HG03025 (cell line): ENCODE measurements around the gene CYP20A1.
"Not testable (repeated sequence)": the region's sequence is repeated elsewhere in the genome, so short reads cannot be mapped to it uniquely, and the experiment has no call there.

Experiments used
- ATAC-seq: cut with Tn5 transposase; IDR thresholded peaks from one replicate; pipeline ENCODE4 v1.9.1; 2021; ENCODE audit warnings: mild to moderate bottlenecking, moderate library complexity; ENCODE audit not compliant: unreplicated experiment, low FRiP score

CYP20A1 gene

GRCh38 chr2:203238704-203239526 lies at the start of gene CYP20A1:
TSS of gene CYP20A1 (plus strand) at chr2:203239018. CDS start at chr2:203239063, 45 bp downstream.
- peak; percentile 88 for ATAC-seq

- ATAC-seq, result not testable (repeated sequence)
These were observed 48.3 kb upstream of the CYP20A1 start for GRCh38 chr2:203190547-203190946.

GRCh38 chr2:203191026-203191425 lies 47.8 kb upstream of the CYP20A1 start:
- ATAC-seq, result not testable (repeated sequence)

DNA sequence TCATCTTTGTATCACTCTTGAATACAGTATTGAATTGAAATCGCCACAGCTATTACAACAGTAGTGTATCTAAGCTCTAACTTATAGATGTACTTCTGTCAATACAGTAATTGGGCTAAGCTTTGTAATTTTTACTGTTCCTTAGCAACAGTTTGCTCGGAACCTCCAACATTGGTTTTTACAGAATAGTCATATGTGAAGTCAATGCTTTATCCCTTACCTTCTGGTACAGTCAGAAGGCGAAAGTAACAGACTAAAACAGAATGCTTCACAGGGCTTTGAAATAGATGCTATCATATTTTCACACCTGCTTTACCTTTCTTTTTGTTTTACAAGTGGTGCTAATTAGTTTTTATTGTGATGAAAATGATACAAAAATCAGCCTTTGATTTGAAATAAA lies 46.9 kb upstream of the CYP20A1 start:
- ATAC-seq, result no peak

DNA sequence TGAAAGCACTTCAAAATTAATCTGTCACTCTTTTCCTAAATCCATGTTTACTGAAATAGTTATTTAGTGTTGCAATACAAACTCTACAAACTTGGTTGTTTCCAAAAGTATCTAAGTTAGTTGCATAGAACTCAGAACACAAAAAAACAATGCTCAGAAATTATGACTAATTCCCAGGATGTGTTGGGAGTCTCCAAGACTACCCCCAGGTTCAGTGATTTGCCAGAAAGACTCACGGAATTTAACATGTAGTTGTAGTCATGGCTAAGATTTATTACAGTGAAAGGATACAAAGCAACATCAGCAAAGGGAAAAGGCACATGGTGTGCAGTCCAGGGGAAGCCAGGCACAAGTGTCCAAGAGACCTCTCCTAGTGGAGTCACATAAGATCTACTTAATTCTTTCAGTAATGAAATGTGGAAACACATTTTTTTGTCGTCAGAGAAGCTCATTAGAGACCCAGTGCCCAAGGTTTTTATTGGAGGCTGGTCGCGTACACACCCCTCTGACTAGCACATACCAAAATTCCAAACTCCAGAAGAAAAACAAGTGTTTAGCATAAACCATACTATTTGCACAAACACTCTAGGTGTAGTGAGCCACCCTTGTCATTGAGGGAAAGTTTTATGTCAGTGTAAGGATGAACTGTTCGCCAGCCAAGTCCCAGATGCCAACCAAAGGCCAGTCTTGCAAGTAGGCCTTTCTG lies 43.3 kb upstream of the CYP20A1 start:
- no peak for ATAC-seq

GRCh38 chr2:203200866-203201265 lies 38.0 kb upstream of the CYP20A1 start:
- ATAC-seq, result no peak

DNA sequence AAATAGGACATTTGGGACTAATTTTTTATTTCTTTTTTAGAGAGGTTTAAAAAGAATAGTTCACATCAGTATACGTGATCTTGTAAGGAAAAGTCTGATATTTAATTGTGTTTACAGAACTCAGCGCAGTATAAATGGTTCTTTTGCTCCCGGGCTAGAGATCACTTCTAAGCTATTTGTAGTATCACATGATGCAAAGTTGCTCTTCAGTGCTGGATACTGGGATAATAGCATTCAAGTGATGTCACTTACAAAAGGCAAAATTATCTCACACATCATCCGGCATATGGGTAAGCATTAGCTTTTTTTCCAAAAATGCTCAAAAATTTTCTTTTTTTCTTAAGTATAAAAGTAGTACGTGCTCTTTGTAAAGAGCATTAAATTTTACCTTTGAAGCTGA lies 37.4 kb upstream of the CYP20A1 start:
- ATAC-seq, result no peak

DNA sequence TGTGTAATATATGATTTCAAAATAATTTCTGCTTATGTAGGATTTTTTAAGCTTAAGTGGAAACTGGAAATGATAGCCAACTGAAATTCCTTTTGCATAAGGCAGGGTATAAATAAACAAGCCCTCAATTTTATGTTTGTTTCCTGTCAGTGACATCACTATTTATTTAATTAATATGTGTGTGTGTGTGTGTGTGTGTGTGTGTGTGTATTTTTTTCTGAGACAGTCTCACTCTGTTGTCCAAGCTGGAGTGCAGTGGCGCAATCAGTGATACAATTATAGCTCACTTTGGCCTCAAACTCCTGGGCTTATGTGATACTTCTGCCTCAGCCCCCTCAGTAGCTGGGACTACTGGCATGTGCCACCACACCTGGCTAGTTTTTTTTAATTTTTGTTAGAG lies 29.3 kb upstream of the CYP20A1 start:
- no peak for ATAC-seq

GRCh38 chr2:203225423-203226039 lies 13.3 kb upstream of the CYP20A1 start:
- no peak for ATAC-seq

- not testable (repeated sequence) for ATAC-seq
These were observed 9.1 kb upstream of the CYP20A1 start for GRCh38 chr2:203229674-203230073.

DNA sequence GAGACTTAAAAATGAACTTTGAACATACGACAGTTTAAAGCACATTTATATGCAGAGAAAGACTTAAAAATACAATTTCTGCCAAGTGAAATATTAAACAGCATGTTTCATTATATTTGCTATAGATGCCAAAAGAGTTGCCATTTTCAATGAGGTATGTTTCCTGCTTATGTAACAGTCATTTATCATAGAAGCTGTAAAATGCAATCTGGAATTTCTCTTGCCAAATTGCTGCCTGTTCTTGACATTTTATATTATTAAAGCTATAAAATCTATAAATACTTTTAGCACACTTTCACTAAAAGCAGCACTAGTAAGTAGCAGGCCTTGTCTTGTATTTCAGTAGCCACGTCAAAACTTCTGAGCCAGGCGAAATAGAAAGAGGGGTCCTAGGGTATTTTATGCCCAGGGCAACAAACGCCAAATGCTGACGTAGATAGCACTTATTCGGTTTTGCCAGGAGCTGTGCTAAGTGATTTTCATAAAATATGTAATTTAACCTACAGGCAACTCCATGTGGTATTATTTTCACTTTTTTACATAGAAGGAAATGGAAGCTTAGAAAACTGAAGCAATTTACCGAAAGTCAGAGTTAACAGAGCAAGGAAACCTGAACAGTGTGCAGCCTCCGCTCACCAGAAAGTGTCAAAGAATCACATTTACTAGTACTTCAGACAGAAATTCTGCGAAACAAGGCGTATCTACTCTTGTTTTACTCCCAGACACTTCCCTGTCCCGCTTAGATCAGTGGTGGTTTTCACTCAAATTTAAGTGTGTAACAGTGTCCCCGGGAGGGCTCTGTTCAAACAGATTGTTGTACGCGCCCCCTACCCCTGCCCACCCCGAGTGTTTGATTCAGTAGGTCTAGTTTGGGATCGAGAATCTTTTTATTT lies 1.2 kb upstream of the CYP20A1 start:
- ATAC-seq, result no peak

DNA sequence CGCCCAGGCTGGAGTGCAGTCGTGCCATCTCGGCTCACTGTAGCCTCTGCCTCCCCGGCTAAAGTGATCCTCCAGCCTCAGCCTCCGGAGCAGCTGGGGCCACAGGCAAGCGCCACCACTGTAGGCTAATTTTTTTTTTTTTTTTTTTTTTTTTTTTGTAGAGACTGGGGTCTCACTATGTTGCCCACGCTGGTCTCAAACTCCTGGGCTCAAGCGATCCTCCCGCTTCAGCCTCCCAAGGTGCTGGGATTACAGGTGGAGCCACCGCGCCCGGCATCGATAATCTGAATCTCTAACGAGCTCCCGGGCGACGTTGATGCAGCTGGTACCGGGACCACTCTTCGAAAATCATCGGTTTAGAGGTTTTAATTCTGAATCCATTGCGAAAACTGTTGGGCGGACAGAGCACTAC lies 520 bp upstream of the CYP20A1 start:
- ATAC-seq, result no peak

DNA sequence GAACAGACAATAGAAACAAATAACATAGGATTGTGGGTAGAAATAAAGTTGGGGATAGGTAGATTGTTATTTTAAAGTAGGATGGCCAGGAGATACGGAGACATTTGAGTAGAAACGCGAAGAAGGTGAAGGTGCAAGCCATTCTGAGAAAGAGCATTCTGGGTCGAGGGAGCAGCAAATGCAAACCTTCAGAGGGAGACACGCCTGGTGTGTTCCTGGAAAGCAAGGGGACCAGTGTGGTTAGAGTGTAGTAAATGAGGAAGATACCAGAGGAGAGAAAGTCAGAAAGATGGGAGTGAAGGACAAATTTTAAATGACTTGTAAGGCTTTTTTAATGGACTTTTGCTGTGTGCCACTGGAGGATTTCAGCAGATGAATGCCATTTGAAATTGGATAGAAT lies 1.7 kb downstream of the CYP20A1 start:
- ATAC-seq, result no peak

GRCh38 chr2:203242518-203242917 lies 3.7 kb downstream of the CYP20A1 start:
- no peak for ATAC-seq

DNA sequence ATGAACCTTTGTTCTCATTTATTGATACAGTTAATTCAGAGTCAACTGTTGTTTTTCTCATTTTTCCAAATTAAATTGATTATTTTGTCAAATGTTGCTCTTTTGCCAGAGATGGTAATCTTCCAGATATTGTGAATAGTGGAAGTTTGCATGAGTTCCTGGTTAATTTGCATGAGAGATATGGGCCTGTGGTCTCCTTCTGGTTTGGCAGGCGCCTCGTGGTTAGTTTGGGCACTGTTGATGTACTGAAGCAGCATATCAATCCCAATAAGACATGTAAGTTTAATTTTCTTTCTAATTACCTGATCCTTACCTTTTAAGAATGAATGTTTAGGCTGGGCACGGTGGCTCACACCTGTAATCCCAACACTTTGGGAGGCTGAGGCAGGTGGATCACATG lies 7.8 kb downstream of the CYP20A1 start:
- ATAC-seq, result no peak

GRCh38 chr2:203252818-203253217 lies 14.0 kb downstream of the CYP20A1 start:
- no peak for ATAC-seq

DNA sequence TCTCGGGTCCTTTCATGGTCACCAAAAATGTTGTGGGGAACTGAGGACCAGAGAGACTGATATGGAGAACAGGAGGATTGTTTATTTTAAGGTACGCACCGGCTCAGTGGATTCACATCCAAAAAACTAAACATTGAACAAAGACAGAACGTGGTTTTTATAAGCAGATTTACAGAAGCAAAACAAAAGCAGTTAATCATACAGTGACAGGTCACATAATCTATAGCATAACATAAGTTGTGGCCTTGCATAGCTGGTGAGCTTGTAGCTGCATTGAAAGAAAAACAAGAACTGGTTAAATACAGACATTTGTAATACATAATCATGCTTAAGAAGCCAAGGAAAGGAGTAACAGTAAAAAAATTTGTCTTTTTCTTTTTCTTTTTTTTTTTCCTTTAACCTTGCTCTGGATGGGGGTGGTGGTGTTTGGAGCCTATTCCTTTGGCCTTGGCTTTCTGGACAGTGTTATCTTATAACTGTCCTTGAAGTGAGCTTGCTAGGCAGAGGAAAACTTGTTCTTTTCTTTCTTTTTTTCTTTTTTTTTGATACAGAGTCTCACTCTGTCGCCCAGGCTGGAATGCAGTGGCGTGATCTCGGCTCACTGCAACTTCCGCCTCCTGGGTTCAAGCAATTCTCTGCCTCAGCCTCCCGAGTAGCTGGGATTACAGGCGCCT lies 14.7 kb downstream of the CYP20A1 start:
- ATAC-seq, result not testable (repeated sequence)

DNA sequence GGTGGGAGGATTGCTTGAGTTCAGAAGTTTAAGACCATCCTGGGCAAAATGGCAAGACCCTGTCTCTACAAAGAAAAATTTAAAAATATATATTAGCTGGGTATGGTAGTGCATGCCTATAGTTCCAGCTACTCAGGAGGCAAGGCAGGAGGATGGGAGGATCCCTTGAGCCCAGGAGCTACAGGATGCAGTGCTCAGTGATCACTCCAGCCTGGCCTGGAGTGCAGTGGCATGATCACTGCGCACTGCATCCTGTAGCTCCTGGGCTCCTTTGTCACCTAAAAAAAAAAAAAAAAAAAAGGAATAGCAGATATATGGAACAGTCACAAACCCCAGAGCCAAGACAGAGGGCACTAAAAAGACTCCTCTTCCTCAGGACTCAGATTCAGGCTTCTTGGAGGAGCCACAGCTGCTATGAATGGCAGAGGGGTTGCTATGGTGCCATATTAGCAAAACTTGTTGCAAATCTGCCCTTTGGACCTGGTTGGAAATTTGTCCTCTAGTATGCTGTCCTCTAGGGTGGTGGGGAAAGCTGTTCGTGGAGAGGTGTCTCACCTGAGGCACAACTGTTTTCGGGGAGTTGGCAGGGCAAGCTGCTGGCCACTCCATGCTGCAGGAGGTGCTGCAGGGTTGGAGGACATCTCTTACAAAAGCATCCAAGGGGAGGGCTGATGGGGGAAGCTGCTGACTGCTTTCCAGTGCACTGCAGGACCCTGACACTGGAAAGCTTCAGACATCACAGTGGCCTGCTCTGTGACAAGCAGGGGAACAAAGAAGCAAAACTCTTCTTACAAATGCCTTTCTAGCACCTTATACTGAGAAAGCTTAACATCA lies 22.7 kb downstream of the CYP20A1 start:
- ATAC-seq, result no peak

DNA sequence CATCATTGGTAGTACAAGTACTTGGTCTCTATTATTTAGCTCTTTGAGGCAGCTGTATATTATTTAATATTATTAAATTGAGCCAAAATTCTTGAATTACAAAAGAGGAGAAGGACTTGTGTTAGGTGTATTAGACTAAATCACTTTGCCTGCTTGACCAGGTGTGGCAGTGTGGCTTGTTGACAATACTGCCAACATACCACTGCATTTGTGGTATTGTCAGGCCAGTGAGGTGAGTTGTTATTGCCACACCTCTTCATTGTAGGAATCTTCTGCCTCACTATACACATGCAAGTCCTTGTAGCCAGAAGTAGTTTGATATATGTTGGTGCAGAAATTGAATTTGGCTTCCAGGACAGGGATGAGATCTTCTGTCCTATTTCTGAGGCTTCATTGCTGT lies 40.5 kb downstream of the CYP20A1 start:
- ATAC-seq, result no peak
